ENCODE data around the gene PYHIN1. TPM values are rescaled to one million over a fixed set of nuclear protein-coding genes. Genes with fewer than 3 reads are reported as not detected.

The PYHIN1 gene
- total RNA-seq = 0.22 TPM
- long read RNA-seq = 0 reads

DNA sequence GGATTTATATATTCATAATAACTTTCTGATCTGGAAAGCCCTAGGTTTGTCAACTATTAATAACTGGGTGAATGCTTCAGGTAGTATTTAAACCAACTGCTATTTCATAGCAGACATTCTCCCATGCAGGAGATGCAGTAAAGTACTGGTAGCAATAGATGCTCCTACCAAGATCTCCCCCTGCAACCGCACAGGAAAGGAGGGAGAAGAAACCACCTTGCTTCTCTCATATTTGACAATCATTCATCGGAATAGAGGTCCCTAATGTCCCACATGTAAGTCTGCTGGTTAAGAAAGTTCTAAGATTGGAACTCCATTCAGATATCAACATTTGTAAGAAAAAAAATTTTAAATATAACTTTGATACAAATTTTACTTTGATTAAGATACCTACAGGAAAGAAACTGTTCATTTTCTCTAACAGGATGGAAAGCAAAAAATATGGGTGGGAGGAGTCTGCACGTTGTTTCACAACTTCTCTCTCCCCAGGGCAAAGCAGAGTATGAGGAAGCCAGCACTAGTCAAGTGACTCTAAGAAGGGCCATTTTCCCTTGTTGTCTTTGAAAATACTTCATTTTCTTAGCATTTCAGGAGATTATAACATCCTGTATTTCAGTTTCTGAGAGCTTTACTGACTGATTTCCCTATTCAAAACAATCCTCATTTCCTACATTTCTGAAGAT, at the start of gene PYHIN1:
Gene PYHIN1 (plus strand): TSS at position 498 of the 683 bp plus-strand sequence. CDS start 5,359 bp downstream, outside the sequence.
- ATAC-seq (ENCODE audit: poor library complexity) (no peak), DNase-seq (no peak)
- intact Hi-C loops (cut with DNase I) = no loop called here

DNA sequence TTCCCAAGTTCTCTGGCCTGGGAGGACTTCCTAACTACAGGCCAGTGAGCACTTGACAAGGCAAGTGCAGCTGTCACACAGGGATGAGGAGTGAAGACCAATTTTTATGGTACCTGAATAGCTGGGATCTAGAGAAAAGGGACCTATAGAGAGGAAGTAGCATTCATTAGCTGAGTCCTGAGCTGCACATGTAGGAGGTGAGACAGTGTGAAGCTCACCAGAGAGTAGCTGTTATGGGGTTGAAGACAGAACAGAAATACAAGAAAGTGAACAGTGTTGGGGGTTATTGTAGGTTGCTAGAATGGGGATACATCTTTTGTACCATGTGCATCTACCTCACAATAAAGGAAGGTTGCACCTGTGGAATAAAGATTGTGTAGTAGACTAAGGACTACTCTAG, 37.7 kb upstream of the PYHIN1 start:
- ATAC-seq (ENCODE audit: poor library complexity) (no peak), DNase-seq (no peak)
- intact Hi-C loops (cut with DNase I) = no loop called here

DNA sequence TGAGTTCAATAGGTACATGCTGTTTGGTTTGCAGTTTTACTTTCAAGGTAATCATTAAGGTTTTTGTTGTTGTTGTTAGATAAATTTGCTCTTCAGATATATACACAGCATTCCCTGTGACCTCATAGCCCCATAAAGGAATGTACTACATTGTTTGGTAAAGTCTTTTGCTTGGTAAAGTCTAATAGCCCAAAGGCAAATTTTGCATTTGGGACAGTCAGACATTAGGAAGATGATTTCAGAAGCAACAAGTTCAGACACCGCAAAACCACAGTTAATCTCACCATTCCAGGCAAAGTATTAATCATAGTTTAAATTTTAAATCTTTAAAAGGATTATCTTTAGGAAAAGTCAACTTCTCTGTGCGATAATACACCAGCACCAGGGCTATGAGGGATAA, 32.6 kb upstream of the PYHIN1 start:
- DNase-seq = no peak
- intact Hi-C loops (cut with DNase I) = no loop called here
- no peak for ATAC-seq (ENCODE audit: poor library complexity)

DNA sequence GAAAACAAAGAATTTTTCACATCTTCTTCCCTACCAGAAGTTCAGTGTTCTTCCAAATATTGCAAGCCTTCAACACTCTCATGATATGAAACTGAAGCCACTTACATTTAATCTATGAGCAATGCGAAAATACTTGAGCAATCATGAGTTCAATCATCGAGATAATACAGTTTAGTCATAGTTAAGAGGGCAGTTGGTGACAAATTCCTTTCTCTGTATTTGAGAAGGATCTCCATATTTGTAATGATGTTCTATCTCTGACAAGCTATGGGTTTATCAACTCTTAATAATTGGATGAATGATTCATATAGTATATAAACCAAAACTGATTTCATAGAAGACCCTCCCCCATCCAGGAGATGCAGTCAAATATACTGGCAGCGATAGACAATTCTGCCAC, 29.7 kb upstream of the PYHIN1 start:
- DNase-seq = no peak
- no peak for ATAC-seq (ENCODE audit: poor library complexity)
- intact Hi-C loops (cut with DNase I) = no loop called here

DNA sequence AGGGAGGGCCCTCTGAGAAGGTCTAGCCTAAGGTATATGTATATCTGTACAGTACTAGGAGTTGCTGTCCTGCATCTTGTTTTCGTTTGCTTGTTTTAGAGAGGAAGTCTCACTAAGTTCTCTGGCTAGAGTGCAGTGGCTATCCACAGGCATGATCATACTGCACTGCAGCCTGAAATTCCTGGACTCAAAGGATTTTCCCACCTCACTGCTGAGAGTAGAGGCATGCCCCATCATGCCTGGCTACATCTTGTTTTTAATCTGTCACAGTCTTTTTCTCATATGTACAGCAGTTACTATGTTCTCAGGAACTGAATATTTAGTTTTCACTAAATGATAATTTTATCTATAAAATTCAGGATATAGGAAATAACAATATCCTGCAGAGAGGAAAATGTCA, 15.3 kb upstream of the PYHIN1 start:
- no peak for ATAC-seq (ENCODE audit: poor library complexity)
- DNase-seq = no peak
- intact Hi-C loops (cut with DNase I) = no loop called here

DNA sequence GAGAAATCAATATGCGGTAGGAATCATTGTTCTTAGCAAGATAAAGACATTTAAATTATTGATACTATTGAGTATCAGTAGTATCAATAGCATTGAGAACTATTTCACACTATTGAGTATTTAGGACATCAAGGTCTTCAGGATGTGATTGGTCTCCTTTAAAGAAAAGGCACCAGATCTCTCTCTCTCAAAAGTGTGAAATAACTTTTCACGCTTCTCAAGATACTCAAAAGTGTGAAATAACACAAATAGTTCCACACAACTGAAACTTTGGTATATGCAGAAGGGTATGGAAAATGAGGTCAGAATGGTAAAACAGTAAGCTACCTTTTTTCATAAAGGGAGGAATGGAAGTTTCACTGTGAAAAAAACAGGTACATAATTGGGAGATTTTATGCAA, 6.7 kb upstream of the PYHIN1 start:
- DNase-seq (no peak), ATAC-seq (ENCODE audit: poor library complexity) (no peak)
- intact Hi-C loops (cut with DNase I) = no loop called here

DNA sequence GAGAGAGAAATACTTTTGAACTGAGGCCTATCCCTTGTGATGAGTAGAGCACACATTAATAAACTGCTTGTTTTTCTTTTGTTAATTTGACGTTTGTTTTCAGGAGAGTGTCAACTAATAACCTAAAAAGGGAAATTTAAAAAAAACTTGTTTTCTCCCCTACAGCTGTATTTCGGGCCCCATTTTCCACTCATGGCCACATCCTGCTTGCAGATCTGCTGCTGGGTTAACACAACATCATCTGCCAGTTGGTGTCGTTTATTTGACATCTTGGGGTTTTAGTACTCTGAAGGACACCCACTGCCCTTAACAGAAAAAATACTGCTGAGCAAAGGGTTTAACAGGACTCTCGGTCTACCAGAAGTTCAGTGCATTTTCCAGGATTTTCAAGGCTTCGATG, 848 bp upstream of the PYHIN1 start:
- DNase-seq = no peak
- ATAC-seq (ENCODE audit: poor library complexity) = no peak
- intact Hi-C loops (cut with DNase I) = no loop called here

DNA sequence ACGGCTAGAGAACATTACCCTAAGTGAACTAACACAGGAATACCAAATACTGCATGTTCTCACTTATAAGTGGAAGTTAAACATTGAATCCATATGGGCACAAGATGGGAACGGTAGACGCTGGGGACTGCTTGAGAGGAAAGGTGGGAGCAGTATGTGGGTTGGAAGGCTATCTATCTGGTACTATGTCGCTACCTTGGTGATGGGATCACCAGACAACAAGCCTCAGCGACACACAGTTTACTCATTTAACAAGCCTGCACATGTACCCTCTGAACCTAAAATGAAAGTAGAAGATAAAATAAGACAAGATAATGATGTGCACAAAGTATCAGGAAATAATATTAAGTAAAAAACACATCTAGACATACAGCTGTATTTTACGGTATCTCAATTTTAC, 819 bp downstream of the PYHIN1 start:
- ATAC-seq (ENCODE audit: poor library complexity) (no peak), DNase-seq (no peak)
- intact Hi-C loops (cut with DNase I) = no loop called here

DNA sequence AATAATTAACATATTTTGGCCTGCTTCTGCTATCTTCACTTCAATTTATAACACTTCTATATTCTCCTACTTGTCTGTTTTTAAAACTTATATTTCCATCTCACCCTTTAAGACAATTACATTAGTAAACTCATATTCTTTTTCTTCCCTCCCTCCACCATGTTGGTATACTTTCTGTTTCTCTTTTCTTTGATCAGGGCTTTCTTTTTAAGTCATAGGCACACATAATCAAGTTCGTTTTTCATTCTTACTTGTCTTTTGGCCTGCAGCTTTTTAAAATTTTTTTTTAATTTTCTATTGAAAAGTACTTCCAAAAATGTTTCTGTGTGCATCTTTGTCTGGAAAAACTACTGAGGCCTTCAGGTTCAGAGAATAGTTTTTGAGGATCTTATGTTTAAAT, 2.3 kb downstream of the PYHIN1 start:
- intact Hi-C loops (cut with DNase I) = no loop called here
- DNase-seq (no peak), ATAC-seq (ENCODE audit: poor library complexity) (no peak)

DNA sequence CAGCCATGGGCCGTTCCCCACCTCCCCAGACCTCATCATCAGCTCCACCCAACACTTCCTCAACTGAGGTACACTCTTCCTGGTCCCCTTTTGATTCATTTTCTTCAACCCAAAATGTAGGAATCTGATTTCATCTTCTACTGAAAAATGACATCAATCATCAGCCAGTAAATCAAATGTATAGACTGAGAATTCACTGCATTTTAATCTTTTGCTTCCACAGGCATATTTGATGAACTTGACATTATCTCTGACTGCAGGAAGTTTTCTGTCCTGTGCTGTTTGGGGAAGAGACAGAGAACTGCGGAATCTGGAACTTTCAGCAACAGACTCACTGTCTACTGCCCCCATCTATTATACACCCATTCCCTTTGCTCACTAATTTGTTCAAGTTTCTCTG, 7.8 kb downstream of the PYHIN1 start:
- DNase-seq = no peak
- intact Hi-C loops (cut with DNase I) = no loop called here
- no peak for ATAC-seq (ENCODE audit: poor library complexity)

DNA sequence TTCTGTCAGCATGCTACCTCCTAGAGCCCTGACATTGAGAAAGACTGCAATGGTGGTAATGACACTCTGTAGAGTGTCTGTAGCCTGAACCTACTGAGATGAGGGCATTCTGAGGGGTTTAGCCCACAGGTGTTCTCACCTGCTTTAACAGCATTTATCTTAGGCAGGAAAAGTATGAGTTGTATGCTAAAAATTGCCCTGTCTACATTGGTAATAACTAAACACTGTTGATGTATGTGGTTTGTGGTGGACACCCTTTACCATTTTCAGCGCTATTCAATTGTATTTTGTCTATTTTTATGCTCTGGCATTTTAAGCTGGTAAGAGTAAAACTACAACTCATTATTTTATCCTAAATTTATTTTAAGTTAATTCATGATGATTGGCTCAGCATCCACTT, 10.0 kb downstream of the PYHIN1 start:
- ATAC-seq (ENCODE audit: poor library complexity) = no peak
- intact Hi-C loops (cut with DNase I) = no loop called here
- DNase-seq = no peak

DNA sequence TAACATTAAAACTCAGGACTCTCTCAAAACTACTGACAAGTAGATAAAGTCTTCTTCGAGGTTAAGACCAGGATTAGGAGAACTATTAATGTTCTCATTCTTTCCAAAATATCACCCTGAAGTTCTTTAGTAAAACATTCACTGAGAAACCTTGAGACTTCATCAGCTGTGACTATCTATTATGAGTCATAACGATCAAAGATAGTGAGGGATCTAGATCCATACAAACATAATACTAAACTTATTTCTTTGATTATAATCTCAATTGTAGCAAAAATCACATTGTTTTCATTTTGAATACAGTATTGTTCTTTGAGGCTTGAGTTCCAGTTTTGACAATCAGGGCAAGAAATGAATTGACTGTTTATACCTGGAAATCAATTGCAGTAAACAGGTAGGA, 11.1 kb downstream of the PYHIN1 start:
- ATAC-seq (ENCODE audit: poor library complexity) (no peak), DNase-seq (no peak)
- intact Hi-C loops (cut with DNase I) = no loop called here

DNA sequence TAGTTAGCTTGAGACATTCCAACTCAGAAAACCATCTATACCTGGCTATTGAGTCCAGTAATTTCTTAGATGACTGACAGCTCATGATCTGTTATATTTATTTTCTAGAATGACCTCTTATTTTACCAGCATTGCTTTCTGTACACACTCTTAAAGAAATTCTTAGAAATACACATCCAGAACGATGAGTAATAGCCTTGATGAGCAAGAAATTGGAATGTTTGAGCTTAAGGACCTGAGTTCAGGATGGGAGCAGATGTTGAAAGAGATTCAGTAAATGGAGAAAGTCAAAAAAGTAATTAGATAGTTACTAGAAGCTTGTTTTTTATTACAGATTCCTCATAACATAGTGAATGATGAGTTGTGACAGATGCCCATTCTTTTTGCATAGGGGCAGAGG, 11.7 kb downstream of the PYHIN1 start:
- DNase-seq = no peak
- ATAC-seq (ENCODE audit: poor library complexity) = no peak

DNA sequence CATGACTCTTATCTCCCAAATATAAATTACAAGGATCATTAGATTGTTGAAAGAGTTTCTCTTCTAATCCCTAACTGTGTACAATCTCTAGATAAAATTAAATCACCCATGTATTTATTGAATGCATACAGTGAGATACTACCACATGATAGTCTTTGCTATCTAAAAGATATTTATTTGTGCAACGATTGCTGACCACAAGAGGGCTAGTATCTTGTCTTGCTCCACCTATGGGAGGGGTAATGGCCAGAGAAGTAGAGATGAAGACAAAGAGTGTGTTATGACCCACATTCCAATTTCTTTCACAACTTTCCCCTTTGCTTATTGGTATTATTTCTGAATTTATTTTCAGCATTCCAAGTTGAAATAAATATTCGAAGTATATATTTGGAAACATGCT, 13.7 kb downstream of the PYHIN1 start:
- no peak for ATAC-seq (ENCODE audit: poor library complexity)
- intact Hi-C loops (cut with DNase I) = no loop called here
- no peak for DNase-seq

More for the DNA sequence above, 11.7 kb downstream of the PYHIN1 start:
- intact Hi-C loops (cut with DNase I) = no loop called here

DNA sequence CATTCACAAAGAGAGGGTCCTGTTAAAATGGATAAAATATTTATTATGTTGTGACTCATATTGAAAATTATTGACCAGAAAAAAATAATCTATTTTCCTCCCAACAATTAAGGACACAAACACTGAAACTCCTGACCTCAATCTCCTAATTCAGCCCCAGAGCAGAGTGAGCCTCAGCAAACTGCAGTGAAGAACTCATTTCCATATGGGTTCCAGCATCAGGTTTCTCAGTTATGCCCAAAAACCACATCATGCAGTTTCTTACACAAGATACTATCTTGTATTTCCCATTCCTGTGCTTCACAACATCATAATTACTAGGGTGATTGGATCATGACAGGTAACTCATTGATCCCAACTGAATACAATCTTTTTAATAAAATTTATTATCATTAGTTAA, 15.4 kb downstream of the PYHIN1 start:
- DNase-seq (no peak), ATAC-seq (ENCODE audit: poor library complexity) (no peak)
- intact Hi-C loops (cut with DNase I) = no loop called here

DNA sequence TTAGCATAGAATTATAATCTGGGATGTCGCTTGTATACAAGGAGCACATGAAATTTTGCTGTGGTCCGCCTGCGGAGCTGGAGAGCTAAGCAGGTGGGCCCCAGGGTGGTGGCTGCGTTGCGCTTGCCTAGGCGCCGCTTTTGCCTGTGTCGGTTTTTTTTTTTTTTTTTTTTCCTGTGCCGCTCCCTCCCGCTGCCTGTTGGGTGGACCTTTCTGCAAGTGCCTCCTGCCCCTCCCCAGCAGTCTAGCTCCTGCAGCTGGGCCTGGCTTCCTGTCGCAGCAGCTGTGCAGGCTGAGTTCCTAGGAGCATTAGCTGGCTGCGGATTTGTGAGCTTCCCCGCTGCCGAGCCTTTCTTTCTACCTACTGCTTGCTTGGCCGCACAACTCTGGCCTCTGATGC, 20.6 kb downstream of the PYHIN1 start:
- no peak for ATAC-seq (ENCODE audit: poor library complexity)
- DNase-seq = no peak
- intact Hi-C loops (cut with DNase I) = no loop called here

DNA sequence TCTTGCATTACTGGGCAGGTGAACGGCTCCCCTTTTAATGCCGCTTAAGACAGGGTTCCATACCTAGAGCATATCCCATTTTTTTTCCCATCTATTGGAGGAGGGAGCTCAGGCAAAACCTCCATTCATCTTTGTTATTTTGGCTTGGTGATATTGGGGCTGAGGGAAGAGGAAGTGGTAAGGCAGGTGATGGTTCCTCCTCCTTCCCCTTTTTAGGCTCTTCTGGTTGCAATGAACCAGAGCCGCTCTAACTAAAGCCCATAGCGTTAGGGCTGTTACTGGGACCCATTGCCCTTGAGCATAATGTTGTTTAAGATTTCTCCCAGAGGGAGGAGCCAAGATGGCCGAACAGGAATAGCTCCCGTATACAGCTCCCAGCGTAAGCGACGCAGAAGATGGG, 21.1 kb downstream of the PYHIN1 start:
- ATAC-seq (ENCODE audit: poor library complexity) (no peak), DNase-seq (no peak)
- intact Hi-C loops (cut with DNase I) = no loop called here

DNA sequence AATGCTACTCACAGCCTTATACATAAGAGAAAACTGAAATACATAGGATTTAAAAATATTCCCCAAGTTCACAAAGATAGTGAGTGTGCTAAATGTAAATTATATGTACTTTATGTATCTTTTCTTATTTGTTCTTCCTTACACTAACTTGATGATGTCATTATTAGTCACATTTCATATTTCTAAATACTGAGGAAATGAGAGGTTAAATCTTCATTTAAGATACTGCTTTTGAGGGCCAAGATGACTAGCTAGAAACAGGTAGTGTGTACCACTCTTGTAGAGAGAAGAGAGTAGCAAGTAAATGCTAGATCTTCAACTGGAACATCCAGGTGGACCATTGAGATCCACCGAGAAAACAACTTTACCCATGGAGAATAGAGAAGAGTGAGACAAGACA, 29.8 kb downstream of the PYHIN1 start:
- no peak for DNase-seq
- no peak for ATAC-seq (ENCODE audit: poor library complexity)
- intact Hi-C loops (cut with DNase I) = no loop called here

DNA sequence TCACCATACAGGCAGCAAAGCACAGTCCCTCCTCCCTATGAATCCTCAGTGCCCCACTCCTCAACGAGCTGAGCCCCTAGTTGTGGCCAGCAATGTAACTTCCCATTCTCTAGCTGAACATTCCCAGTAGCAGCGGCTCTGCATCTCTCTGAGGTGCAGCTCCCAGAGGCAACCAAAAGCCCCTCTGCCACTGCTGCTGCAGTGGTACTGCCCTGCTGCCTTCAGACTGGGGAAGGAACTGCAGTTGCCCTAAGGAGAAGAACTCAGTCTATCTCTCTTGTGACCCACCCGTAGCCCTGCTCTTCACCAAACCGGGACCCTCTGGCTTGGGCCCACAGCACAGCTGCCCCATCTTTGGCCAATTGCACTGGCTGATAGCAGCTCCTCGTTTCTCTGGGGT, 31.6 kb downstream of the PYHIN1 start:
- DNase-seq (no peak), ATAC-seq (ENCODE audit: poor library complexity) (no peak)
- intact Hi-C loops (cut with DNase I) = no loop called here

DNA sequence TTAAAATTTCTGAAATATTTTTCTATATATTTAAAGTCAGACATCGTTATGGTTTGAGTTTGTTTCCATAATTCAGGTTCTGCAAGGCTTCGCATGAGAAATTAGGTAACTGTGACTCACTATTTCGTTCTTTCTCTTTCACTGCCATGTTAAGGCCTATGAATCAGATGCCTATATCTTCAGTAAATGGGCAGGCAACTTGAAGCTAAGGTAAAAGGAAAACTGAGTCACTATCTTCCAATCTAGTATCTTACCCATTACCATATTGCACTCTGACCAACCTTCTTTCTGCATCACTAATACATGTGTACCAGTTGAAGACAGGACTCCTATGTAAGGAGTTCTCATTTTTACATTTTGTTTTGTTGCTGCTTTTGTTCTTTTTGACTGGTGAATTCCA, 37.8 kb downstream of the PYHIN1 start:
- ATAC-seq (ENCODE audit: poor library complexity) = no peak
- intact Hi-C loops (cut with DNase I) = no loop called here
- DNase-seq = no peak

DNA sequence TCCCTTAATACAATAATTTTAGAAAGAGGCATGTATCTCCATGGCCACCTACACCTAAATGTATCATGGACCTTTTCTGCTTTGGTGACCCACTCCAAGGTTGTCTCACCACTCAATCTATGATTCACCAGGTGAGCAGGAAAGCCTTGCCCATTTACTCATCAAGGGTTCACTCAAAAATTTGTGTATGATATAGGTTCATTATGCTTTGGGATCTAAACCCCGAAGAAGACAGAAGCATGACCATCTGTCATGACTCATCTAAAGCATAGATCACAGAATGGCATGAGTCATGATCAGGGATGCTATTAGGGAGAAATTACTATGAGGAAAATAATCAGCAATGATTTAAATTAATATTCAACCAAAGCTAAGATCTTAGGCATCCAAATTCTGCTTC, 38.5 kb downstream of the PYHIN1 start:
- intact Hi-C loops (cut with DNase I) = no loop called here
- ATAC-seq (ENCODE audit: poor library complexity) = no peak
- no peak for DNase-seq

Data from Right ventricle myocardium superior (tissue), 1 donor.